Liver (tissue), 3 donors: ENCODE measurements around the gene LAMB1.

ENCODE experiments used
- HNF4A ChIP-seq, 2 donors: conservative IDR thresholded peaks; 2 replicates each; pipeline ENCODE4 v1.6.1; 2016; ENCODE audit warnings: antibody characterized with exemption in 2 of 2, mild to moderate bottlenecking in 2 of 2
- JUND ChIP-seq, 2 donors: IDR thresholded peaks; 2 replicates each; pipeline ENCODE4 v1.6.1; 2016; ENCODE audit warnings: antibody characterized with exemption in 2 of 2
- RAD21 ChIP-seq, 2 donors: IDR thresholded peaks; 2 replicates each; pipeline ENCODE4 v1.6.1; 2016; ENCODE audit warnings: antibody characterized with exemption in 2 of 2, mild to moderate bottlenecking in 2 of 2
- SP1 ChIP-seq: IDR thresholded peaks from 2 replicates; pipeline ENCODE4 v1.6.1; 2018; ENCODE audit warnings: antibody characterized with exemption, mild to moderate bottlenecking
- TAF1 ChIP-seq: conservative IDR thresholded peaks from 2 replicates; pipeline ENCODE4 v1.6.1; 2016; ENCODE audit warnings: antibody characterized with exemption, mild to moderate bottlenecking
- YY1 ChIP-seq: IDR thresholded peaks from 2 replicates; pipeline ENCODE4 v1.6.1; 2016; ENCODE audit warnings: antibody characterized with exemption, mild to moderate bottlenecking
- ZBTB33 ChIP-seq: IDR thresholded peaks from 2 replicates; pipeline ENCODE4 v1.6.1; 2016; ENCODE audit warnings: antibody characterized with exemption
- TF ChIP-seq, protein P1 (sequence below): IDR thresholded peaks from 2 replicates; pipeline ENCODE4 v1.6.1; 2016; ENCODE audit warnings: antibody characterized with exemption
- TF ChIP-seq, protein P2 (sequence below): fragments of 150-350 bp; IDR thresholded peaks from 2 replicates; pipeline ENCODE4 v1.5.1; 2017; ENCODE audit warnings: improper control_type of control experiment, low read depth, low read length; ENCODE audit not compliant: missing input control
- donor health status: healthy.
- donor health status: healthy.

GRCh38 chr7:108051454-108051853 is 48.5 kb upstream of the LAMB1 start:
- TF ChIP-seq, protein P1, sequence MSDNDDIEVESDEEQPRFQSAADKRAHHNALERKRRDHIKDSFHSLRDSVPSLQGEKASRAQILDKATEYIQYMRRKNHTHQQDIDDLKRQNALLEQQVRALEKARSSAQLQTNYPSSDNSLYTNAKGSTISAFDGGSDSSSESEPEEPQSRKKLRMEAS: no peak
- TF ChIP-seq SP1 (no peak), TAF1 (no peak), HNF4A (conservative IDR thresholded peaks at IDR 0.05) (no peak), JUND (IDR thresholded peaks at IDR 0.05) (no peak), ZBTB33 (no peak), RAD21 (IDR thresholded peaks at IDR 0.05) (no peak), YY1 (no peak)
- TF ChIP-seq, protein P2, sequence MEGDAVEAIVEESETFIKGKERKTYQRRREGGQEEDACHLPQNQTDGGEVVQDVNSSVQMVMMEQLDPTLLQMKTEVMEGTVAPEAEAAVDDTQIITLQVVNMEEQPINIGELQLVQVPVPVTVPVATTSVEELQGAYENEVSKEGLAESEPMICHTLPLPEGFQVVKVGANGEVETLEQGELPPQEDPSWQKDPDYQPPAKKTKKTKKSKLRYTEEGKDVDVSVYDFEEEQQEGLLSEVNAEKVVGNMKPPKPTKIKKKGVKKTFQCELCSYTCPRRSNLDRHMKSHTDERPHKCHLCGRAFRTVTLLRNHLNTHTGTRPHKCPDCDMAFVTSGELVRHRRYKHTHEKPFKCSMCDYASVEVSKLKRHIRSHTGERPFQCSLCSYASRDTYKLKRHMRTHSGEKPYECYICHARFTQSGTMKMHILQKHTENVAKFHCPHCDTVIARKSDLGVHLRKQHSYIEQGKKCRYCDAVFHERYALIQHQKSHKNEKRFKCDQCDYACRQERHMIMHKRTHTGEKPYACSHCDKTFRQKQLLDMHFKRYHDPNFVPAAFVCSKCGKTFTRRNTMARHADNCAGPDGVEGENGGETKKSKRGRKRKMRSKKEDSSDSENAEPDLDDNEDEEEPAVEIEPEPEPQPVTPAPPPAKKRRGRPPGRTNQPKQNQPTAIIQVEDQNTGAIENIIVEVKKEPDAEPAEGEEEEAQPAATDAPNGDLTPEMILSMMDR: no peak
